Neural cell (in vitro differentiated cells): ENCODE data around the gene PDE6D. TPM values are rescaled to one million over a fixed set of nuclear protein-coding genes. Genes with fewer than 3 reads are reported as not detected.

Source experiments
- H2AFZ ChIP-seq: fragments of 200-600, 300-800 bp; sonication (generic), shearing (Covaris generic); 2 replicates; pipeline ENCODE4 v1.6.0; 2014; ENCODE audit warnings: low read depth, mild to moderate bottlenecking, antibody characterized with exemption, low read length, moderate library complexity
- H3F3A ChIP-seq: fragments of 200-600 bp; shearing (Covaris generic); 2 replicates; pipeline ENCODE4 v1.6.1; 2016; ENCODE audit warnings: mild to moderate bottlenecking, moderate library complexity, mixed read lengths, antibody characterized with exemption, low read length; ENCODE audit not compliant: insufficient read depth, poor library complexity, severe bottlenecking
- H3K27ac ChIP-seq: fragments of 200-600, 300-800 bp; sonication (generic), shearing (Covaris generic); 2 replicates; pipeline ENCODE4 v1.5.1; 2014; ENCODE audit warnings: mild to moderate bottlenecking, low read length, moderate library complexity
- H3K27me3 ChIP-seq: fragments of 300-800, 200-600 bp; sonication (generic), shearing (Covaris generic); 2 replicates; pipeline ENCODE4 v1.6.0; 2014; ENCODE audit warnings: mild to moderate bottlenecking, low read depth, low read length, moderate library complexity; ENCODE audit not compliant: insufficient read depth
- H3K36me3 ChIP-seq: fragments of 300-800, 200-600 bp; sonication (generic), shearing (Covaris generic); 2 replicates; pipeline ENCODE4 v1.5.1; 2014; ENCODE audit warnings: mild to moderate bottlenecking, antibody characterized with exemption, low read length, moderate library complexity; ENCODE audit not compliant: insufficient read depth
- H3K4me2 ChIP-seq: fragments of 300-800, 200-600 bp; sonication (generic), shearing (Covaris generic); 2 replicates; pipeline ENCODE4 v1.6.0; 2014; ENCODE audit warnings: mild to moderate bottlenecking, low read length
- H3K4me3 ChIP-seq: fragments of 300-800, 200-600 bp; sonication (generic), shearing (Covaris generic); 2 replicates; pipeline ENCODE4 v1.5.1; 2014; ENCODE audit warnings: mild to moderate bottlenecking, low read length, moderate library complexity
- H3K79me2 ChIP-seq: fragments of 200-600 bp; shearing (Covaris generic); replicated peaks from 2 replicates; pipeline ENCODE4 v1.6.0; 2014; ENCODE audit warnings: mild to moderate bottlenecking, low read length, moderate library complexity; ENCODE audit not compliant: insufficient read depth
- H3K9ac ChIP-seq: fragments of 300-800, 200-600 bp; sonication (generic), shearing (Covaris generic); 2 replicates; pipeline ENCODE4 v1.6.1; 2016; ENCODE audit warnings: mild to moderate bottlenecking, low read length, mixed read lengths
- H3K9me2 ChIP-seq: fragments of 200-600 bp; shearing (Covaris generic); 2 replicates; pipeline ENCODE4 v1.6.1; 2016; ENCODE audit warnings: mild to moderate bottlenecking, low read length, mixed read lengths; ENCODE audit not compliant: insufficient read depth
- H3K9me3 ChIP-seq: fragments of 200-600, 300-800 bp; sonication (generic), shearing (Covaris generic); 2 replicates; pipeline ENCODE4 v1.6.1; 2016; ENCODE audit warnings: mild to moderate bottlenecking, mixed run types, low read length, moderate library complexity, mixed read lengths
- H4K20me1 ChIP-seq: fragments of 200-600 bp; shearing (Covaris generic); 2 replicates; pipeline ENCODE4 v1.6.1; 2016; ENCODE audit warnings: mild to moderate bottlenecking, mixed run types; ENCODE audit not compliant: insufficient read depth
- EP300 ChIP-seq: fragments of 450-650 bp; conservative IDR thresholded peaks from 2 replicates; pipeline ENCODE4 v1.6.1; 2014; ENCODE audit warnings: antibody characterized with exemption, mild to moderate bottlenecking, moderate library complexity; ENCODE audit not compliant: poor library complexity, severe bottlenecking
- EZH2 ChIP-seq: fragments of 200-600, 300-800 bp; shearing (Covaris generic), sonication (generic); IDR thresholded peaks from 2 replicates; pipeline ENCODE4 v1.6.1; 2014; ENCODE audit warnings: antibody characterized with exemption, low read length, borderline replicate concordance, mild to moderate bottlenecking; ENCODE audit not compliant: insufficient read depth, poor library complexity, severe bottlenecking
- MXI1 ChIP-seq: fragments of 450-650 bp; conservative IDR thresholded peaks from 2 replicates; pipeline ENCODE4 v1.6.1; 2014; ENCODE audit warnings: antibody characterized with exemption, mild to moderate bottlenecking; ENCODE audit not compliant: poor library complexity, severe bottlenecking
- POLR2AphosphoS5 ChIP-seq: IDR thresholded peaks from 2 replicates; pipeline ENCODE4 v1.6.1; 2012
- RAD21 ChIP-seq: fragments of 450-650 bp; conservative IDR thresholded peaks from 2 replicates; pipeline ENCODE4 v1.6.1; 2014; ENCODE audit warnings: antibody characterized with exemption, mild to moderate bottlenecking, moderate library complexity
- SMC3 ChIP-seq: fragments of 450-650 bp; conservative IDR thresholded peaks from 2 replicates; pipeline ENCODE4 v1.6.1; 2014; ENCODE audit warnings: antibody characterized with exemption, mild to moderate bottlenecking, moderate library complexity; ENCODE audit not compliant: poor library complexity
- TAF1 ChIP-seq: IDR thresholded peaks from 2 replicates; pipeline ENCODE4 v1.6.1; 2012; ENCODE audit warnings: low read depth
- polyA plus RNA-seq: library from polyadenylated mRNA; depleted of rRNA; stranded (reverse); fragments of >200 nt; gene quantifications from 2 replicates; pipeline ENCODE4 v1.2.3, GENCODE V29; 2014
- TF ChIP-seq, protein P1 (sequence below): IDR thresholded peaks from 2 replicates; pipeline ENCODE4 v1.6.1; 2012; ENCODE audit warnings: borderline replicate concordance
- TF ChIP-seq, protein P2 (sequence below): fragments of 450-650 bp; IDR thresholded peaks from 2 replicates; pipeline ENCODE4 v1.5.1; 2014; ENCODE audit warnings: antibody characterized with exemption, mild to moderate bottlenecking, moderate library complexity; ENCODE audit not compliant: poor library complexity, severe bottlenecking

PDE6D gene
- polyA plus RNA-seq, 1 donor from 2014 or later, result 150 TPM

DNA sequence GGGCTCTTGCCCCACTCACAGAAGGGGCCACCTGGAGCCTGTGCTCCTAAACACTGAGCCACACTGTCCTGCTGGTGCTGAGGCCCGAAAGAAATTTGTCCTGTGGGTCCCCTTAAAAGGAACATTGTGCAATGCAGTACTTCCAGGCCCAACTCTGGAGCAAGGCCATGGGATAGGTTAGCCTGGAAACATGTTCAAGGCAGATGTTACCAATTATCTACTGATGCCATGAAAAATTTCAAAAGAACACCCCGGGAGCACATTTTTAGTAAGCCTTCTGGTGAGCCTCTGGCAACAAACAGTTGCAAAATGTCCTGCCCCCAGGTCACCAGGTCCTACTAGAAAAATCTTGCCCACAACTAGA, 85.1 kb downstream of the PDE6D start:
- no peaks in the 10 kb centered on the region for H3K79me2 ChIP-seq
- no peak overlapping the region for H3K9ac ChIP-seq
- no peak overlapping the region for H3K4me3 ChIP-seq
- H3K9me3 ChIP-seq, result no peaks in the 10 kb centered on the region
- no peak for TF ChIP-seq MXI1
- TF ChIP-seq, protein P1, sequence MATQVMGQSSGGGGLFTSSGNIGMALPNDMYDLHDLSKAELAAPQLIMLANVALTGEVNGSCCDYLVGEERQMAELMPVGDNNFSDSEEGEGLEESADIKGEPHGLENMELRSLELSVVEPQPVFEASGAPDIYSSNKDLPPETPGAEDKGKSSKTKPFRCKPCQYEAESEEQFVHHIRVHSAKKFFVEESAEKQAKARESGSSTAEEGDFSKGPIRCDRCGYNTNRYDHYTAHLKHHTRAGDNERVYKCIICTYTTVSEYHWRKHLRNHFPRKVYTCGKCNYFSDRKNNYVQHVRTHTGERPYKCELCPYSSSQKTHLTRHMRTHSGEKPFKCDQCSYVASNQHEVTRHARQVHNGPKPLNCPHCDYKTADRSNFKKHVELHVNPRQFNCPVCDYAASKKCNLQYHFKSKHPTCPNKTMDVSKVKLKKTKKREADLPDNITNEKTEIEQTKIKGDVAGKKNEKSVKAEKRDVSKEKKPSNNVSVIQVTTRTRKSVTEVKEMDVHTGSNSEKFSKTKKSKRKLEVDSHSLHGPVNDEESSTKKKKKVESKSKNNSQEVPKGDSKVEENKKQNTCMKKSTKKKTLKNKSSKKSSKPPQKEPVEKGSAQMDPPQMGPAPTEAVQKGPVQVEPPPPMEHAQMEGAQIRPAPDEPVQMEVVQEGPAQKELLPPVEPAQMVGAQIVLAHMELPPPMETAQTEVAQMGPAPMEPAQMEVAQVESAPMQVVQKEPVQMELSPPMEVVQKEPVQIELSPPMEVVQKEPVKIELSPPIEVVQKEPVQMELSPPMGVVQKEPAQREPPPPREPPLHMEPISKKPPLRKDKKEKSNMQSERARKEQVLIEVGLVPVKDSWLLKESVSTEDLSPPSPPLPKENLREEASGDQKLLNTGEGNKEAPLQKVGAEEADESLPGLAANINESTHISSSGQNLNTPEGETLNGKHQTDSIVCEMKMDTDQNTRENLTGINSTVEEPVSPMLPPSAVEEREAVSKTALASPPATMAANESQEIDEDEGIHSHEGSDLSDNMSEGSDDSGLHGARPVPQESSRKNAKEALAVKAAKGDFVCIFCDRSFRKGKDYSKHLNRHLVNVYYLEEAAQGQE, result no peak
- no peak for TF ChIP-seq POLR2AphosphoS5
- TF ChIP-seq SMC3, result no peak
- TF ChIP-seq, protein P2, sequence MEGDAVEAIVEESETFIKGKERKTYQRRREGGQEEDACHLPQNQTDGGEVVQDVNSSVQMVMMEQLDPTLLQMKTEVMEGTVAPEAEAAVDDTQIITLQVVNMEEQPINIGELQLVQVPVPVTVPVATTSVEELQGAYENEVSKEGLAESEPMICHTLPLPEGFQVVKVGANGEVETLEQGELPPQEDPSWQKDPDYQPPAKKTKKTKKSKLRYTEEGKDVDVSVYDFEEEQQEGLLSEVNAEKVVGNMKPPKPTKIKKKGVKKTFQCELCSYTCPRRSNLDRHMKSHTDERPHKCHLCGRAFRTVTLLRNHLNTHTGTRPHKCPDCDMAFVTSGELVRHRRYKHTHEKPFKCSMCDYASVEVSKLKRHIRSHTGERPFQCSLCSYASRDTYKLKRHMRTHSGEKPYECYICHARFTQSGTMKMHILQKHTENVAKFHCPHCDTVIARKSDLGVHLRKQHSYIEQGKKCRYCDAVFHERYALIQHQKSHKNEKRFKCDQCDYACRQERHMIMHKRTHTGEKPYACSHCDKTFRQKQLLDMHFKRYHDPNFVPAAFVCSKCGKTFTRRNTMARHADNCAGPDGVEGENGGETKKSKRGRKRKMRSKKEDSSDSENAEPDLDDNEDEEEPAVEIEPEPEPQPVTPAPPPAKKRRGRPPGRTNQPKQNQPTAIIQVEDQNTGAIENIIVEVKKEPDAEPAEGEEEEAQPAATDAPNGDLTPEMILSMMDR, result no peak
- no peak for TF ChIP-seq EP300
- TF ChIP-seq TAF1, result no peak
- TF ChIP-seq EZH2, result no peak
- no peak overlapping the region for H3K4me2 ChIP-seq
- no peaks in the 10 kb centered on the region for H3F3A ChIP-seq
- no peak overlapping the region for H2AFZ ChIP-seq
- no peaks in the 10 kb centered on the region for H3K36me3 ChIP-seq
- H3K27me3 ChIP-seq, result no peaks in the 10 kb centered on the region
- no peaks in the 10 kb centered on the region for H3K9me2 ChIP-seq
- H3K27ac ChIP-seq, result no peak overlapping the region
- H4K20me1 ChIP-seq, result no peaks in the 10 kb centered on the region

DNA sequence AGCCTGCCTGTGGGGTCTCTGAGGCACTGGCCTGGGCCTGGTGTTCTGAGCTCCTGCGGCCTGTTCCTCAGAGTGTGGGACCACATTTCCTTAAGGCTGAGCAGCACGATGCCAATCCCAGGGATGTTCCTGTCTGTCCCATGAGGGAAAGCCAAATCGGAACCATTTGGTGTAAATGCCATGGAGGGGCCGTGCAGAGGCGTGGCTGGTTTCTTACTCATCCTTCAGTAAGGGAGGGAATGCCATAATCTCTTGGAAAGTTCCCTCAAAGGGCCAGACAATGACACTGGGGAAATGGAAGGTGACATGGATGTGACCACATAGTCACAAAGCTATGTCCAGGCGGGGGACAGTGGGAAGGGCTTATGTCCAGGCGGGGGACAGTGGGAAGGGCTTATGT, 87.1 kb downstream of the PDE6D start:
- no peaks in the 10 kb centered on the region for H3K79me2 ChIP-seq
- no peaks in the 10 kb centered on the region for H3F3A ChIP-seq
- TF ChIP-seq TAF1 (no peak), SMC3 (no peak), POLR2AphosphoS5 (no peak), EP300 (no peak), RAD21 (no peak), EZH2 (no peak), MXI1 (no peak)
- H3K36me3 ChIP-seq, result no peaks in the 10 kb centered on the region
- H3K9me3 ChIP-seq, result no peaks in the 10 kb centered on the region
- H2AFZ ChIP-seq, result no peak overlapping the region
- H3K4me3 ChIP-seq, result no peak overlapping the region
- H4K20me1 ChIP-seq, result no peaks in the 10 kb centered on the region
- H3K4me2 ChIP-seq, result no peak overlapping the region
- H3K9me2 ChIP-seq, result no peaks in the 10 kb centered on the region
- no peaks in the 10 kb centered on the region for H3K27me3 ChIP-seq
- H3K27ac ChIP-seq, result no peak overlapping the region
- H3K9ac ChIP-seq, result no peak overlapping the region
